GM18499 (cell line): ENCODE data around the gene ARSH.
"Not testable (repeated sequence)": the region's sequence is repeated elsewhere in the genome, so short reads cannot be mapped to it uniquely, and the experiment has no call there.

Experiments
- ATAC-seq: cut with Tn5 transposase; IDR thresholded peaks from one replicate; pipeline ENCODE4 v1.9.1; 2021; ENCODE audit warnings: moderate number of reproducible peaks; ENCODE audit not compliant: insufficient read depth, unreplicated experiment

The ARSH gene

DNA sequence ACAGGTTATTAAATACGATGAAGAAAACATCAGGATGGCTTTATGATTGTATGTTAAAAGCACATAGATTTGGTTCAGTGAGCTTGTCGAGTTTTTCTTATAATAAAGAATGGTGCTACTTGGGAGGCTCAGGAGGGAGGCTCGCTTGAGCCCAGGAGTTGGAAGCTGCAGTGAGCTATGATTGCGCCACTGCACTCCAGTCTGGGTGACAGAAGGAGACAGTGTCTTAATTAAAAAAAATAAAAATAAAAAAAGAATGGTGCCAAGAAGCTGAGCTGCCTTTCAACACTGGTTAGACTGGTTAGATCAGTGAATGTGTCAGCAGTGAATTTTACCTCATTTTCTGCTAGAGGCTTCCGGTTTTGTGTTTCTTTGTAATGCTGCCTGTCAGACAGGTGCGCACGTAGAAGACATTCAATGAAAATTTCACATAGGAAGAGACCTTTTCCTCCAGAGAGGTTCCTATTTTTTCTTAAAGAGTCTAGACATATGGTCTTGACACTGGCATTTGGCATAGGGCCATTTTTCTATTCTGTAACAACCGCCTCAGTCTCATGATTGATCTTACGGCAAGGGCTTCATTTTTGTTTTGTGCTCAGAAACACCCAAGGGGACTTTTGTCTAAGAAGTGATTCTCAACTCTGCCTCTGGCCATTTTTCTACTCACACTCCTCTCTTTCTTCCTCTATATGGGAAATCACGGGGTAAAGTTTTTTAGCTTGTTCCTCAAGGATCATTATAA lies 19.9 kb downstream of the ARSH start:
- no peak for ATAC-seq

DNA sequence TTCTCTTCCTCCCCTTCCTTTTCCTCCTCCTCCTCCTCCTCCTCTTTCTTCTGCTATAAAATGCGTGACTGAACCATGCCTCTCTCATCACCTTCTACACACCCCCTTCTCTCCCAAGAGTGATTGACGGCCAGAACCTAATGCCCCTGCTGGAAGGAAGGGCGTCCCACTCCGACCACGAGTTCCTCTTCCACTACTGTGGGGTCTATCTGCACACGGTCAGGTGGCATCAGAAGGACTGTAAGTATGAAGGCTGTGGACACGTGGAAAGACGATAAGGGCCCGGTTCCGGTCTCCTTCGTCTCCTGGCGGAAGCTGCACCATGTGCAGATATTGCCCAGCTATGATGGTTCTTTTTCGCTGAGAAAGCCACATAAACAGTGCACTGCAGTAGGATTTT lies 22.8 kb downstream of the ARSH start:
- no peak for ATAC-seq

DNA sequence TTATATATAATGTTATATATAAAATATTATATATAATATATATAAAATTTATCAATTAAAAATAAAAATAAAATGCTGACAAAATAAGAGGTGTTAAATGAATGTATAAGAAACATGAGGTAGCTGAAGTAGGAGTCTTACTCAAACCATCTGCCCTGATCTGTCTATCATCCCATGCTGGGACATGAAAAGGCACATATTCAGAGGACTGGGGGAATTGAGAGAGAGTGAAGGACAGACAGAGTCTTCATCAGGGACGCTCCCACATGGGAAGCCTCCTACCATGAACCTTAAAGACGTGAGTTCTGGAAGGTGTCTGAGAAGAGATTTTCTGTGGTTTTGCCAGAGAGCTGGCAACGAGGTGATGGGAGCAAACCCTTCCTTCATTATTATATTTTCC lies 30.9 kb downstream of the ARSH start:
- no peak for ATAC-seq

DNA sequence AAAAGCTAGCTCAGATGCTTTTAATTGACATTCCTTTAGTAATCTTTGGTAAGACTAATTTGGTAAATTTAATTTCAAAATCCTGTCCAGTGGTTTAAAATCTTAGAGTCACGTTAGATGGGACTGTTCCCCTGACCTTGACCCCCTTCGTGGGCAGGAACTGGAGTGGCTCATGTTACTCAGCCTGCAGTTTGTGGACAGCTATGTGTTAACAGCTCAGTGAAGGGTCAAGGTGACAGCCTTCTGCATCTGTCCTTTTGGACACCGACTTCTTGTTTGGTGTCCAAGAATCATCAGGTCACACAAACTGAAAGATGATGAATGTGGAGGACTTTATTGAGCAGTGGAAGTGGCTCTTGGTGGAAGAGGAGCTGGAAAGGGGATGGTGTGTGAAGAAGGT lies 37.9 kb downstream of the ARSH start:
- no peak for ATAC-seq

DNA sequence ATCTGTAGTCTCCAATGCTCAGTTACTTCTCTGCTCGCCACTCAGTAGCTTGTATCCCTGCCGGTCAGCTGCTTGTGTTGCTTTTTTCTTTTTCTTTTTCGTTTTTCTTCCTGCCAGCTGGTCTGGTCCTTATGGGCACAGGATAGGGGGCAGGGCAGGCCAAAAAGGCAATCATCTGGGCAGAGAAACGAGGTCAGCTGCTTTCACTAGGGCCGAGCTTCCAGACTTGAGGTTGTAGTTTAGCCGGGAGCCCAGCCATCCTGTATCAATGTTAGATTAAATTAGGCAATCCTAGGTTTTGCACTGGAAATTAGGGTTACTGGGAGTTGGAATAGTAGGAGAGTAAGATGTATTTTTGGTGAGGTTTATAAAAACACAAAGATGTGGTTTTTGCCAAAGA lies 38.3 kb downstream of the ARSH start:
- no peak for ATAC-seq

DNA sequence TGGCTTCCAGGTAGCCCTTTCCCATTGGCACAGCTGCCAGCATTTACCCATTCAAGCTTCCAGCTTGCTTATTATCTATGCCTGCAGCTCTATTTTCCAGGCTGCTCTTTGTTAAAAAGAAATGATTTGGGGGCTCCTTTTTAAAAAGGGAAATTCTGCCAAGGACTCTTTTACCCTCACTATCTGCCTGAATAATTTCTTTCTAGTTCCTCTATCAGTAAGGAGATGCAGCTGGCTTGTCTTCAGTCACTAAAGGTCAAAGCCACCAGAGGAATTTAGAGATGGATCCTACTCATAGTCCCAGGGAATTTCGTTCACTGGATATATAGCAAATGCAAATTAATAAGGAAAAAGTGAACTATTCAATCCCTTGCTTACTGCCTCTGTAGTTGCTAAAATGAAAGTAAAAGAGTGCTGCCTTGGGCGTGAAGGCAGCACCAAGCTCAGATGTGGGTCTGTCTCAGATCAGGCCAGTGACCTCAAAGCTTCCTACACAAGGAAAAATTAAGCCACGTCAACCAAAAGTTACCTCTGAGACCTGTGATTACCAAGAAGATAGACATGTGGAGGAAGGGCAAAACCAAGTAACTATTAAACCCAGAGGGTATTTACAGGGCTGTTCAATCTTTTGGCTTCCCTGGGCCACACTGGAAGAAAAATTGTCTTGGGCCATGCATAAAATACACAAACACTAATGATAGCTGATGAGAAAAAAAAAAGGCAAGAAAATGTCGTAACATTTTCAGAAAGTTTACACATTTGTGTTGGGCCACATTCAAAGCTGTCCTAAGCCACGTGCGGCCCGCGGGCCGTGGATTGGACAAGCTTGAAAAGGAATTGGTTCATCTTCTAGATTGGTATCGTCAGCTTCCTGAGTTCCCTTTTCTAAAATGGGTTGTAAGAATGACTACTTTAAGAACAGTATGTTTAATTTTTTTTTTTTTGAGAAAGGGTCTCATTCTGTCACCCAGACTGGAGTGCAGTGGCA lies 40.2 kb downstream of the ARSH start:
- ATAC-seq: no peak

DNA sequence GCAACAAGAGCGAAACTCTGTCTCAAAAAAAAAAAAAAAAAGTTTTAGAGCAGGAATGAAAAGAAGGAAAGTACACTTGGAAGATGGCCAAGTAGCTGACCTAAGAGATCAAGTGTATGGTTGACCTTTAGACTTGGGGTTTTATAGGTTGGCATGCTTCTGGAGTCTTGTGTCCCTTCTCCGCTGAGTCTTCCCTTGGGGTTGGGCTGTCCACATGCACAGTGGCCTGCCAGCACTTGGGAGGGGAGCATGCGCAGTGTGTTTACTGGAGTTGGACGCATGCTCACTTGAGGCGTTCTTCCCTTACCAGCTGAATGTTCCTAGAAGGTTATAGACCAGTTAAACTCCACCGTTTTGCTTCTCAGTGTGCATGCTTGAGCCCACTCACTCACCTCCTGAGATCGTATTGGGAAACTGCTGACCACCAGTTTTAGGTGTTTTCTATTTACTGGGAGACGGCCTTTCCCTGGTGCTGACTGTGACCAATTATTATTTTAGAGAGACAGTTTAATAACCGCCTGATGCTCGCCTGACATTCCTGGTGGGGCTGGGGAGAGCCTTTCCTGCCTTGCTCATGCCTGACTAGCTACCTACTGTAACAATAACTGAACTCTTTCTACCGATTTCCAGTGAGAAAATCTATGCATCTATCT lies 44.3 kb downstream of the ARSH start:
- ATAC-seq: not testable (repeated sequence)

DNA sequence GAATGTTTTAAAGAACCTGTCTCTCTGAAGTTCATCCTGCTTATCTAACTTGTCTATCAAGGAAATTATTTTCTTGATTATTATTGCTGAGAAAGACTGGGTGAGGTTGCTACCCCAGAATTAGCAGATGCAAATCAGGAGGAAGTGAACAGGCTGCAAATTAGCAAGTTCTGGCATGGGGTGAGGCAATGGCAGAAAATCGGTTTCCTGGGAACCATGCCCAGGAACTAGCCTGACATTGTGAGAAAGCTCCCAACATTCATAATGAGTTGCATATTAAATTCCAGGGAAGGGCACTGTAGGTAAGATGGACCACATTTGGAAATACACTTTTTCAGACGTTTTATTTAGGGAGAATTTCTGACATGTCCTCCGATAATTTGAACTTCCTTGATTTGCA lies 46.5 kb downstream of the ARSH start:
- ATAC-seq: no peak

DNA sequence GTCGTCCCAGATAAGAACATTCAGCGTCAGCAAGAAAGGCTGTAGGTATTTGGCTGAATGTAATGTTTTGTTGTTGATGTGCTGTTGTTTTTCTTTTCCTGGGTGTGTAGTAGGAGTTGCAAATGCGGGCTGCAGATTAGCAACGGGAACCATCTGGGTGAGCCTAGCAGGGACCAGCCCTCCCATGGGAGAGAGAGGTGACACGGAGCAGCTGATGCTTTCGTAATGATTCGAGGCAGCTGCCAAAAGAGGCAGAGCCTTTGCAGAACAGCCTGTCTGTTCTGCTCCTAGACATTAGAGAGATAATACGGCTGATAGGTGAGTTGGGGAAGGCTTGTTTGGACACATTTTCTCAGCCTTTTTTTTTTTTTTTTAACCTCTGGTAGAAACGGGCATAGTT lies 60.2 kb downstream of the ARSH start:
- ATAC-seq: no peak

DNA sequence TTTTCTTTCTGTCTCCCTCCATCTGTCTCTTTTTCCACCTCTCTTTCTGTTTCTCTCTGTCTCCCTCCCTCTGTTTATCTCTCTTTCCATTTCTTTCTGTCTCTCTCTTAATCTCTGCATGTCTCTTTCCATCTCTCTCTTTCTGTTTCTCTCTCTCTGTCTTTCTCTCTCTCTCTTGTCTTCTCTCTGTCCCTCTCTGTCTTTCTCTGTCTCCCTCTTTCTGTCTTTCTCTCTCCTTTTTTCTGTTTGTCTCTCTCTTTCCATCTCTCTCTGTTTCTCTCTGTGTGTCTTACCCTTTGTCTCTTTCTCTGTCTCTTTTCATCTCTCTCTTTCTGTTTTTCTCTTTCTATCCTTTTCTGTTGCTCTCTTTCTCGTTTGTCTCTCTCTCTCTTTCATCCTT lies 69.6 kb downstream of the ARSH start:
- ATAC-seq: no peak

DNA sequence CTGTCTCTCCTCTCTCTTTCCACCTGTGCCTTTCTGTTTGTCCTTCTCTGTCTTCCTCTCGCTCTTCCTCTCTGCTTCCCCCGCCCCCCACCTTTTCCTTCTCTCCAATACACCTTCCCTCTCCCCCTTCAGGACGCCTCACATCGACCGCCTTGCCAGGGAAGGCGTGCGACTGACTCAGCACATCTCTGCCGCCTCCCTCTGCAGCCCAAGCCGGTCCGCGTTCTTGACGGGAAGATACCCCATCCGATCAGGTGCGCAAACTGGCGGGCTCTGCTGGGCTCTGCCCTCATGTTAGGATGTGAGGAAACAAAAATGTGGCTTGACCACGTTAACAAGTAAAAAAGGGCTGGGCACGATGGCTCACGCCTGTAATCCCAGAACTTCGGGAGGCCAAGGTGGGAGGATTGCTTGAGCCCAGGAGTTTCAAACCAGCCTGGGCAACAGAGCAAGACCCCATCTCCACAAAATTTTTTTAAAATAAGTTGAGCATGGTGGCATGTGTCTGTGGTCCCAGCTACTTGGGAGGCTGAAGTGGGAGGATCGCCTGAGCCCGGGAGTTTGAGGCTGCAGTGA lies 70.2 kb downstream of the ARSH start:
- ATAC-seq: no peak
